Choroid plexus epithelial cell (primary cell): ENCODE measurements around the gene RUFY3.

Experiments
- DNase-seq: peaks from one replicate; pipeline ENCODE4 v3.0.0-alpha.2; 2010; ENCODE audit warnings: low read depth
- H3K4me3 ChIP-seq: 2 replicates; pipeline ENCODE4 v1.5.1; 2011; ENCODE audit warnings: low read depth, mild to moderate bottlenecking, control low read depth, low read length, moderate library complexity
- CTCF ChIP-seq: conservative IDR thresholded peaks from 2 replicates; pipeline ENCODE4 v1.5.1; 2011; ENCODE audit warnings: low read depth, mild to moderate bottlenecking, control low read depth, inconsistent platforms, low read length, moderate library complexity

RUFY3 gene

GRCh38 chr4:70739496-70740337 lies 18.0 kb downstream of the RUFY3 start:
- TF ChIP-seq CTCF, result no peak
- no peak overlapping the region for H3K4me3 ChIP-seq
- peak; percentile 35 for DNase-seq

GRCh38 chr4:70741867-70742658 lies 20.3 kb downstream of the RUFY3 start:
- peak; percentile 40 for DNase-seq
- no peak for TF ChIP-seq CTCF
- no peak overlapping the region for H3K4me3 ChIP-seq

GRCh38 chr4:70743731-70744130 lies 22.0 kb downstream of the RUFY3 start:
- TF ChIP-seq CTCF, result no peak
- no peak overlapping the region for H3K4me3 ChIP-seq
- DNase-seq, result peak; percentile 50

GRCh38 chr4:70746179-70746839 lies 24.5 kb downstream of the RUFY3 start:
- no peak for TF ChIP-seq CTCF

GRCh38 chr4:70747874-70748273 lies 26.1 kb downstream of the RUFY3 start:
- no peak for TF ChIP-seq CTCF
- DNase-seq, result peak; percentile 44
- no peak overlapping the region for H3K4me3 ChIP-seq

More at GRCh38 chr4:70746179-70746839, 24.5 kb downstream of the RUFY3 start:
- DNase-seq, result peak; percentile 88
- no peak overlapping the region for H3K4me3 ChIP-seq

GRCh38 chr4:70749313-70749712 lies 27.5 kb downstream of the RUFY3 start:
- no peak for DNase-seq
- H3K4me3 ChIP-seq, result no peak overlapping the region
- no peak for TF ChIP-seq CTCF
